Measurements from ENCODE around the gene XRN1. TPM values are rescaled to one million over a fixed set of nuclear protein-coding genes. Genes with fewer than 3 reads are reported as not detected.
A peak's percentile ranks its signal among the peaks of the same experiment; 100 is the strongest.

Gene XRN1
- total RNA-seq = 100 to 1,000 TPM in 1 of 4 donors, 10 to 100 TPM in 3; 43.2 to 148 (median 61.8) TPM

DNA sequence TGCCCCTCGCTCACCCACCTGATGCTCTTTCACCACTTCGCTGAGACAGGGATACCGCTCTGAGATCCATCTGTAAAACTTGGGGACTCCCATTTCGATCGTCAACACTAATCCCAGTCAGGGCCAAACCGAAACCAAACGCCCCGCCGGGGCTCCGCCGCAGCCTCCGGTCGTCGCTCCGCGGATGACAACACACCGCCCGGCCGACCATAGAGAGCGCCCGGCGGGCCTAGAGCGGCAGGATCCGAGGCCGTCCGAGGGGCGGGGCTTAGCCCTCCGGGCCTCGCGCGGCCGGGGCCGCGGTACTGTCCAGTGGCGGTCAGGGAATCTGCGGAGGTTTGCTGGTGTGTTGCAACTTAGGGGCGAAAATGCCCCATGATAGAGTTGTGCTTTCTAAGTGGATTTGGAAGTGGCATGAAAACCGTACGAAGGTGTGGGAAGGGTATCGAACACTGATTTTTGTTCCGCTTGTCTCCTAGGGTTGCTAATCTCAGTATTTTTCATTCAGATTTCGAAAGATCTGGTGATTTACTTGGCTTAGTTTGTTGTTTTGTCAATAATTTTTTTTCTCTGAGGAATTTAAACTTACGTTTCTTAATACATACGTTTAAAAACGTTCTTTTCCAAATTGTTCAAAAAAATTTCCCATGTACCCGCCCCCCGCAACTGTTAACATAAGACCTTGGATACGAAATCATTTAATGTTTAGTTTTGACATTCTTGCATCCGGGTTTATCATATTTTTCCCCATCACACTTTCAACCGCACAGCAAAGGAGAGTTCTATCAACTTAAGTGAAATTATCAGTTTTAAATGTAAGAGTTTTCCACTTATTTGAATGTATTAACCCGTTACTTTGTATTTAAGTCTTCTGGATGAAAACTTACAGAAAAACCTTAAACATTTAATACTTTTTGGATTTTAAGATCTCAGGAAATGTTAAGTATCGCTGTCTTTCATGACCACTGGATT, at the start of gene XRN1:
TSS of gene XRN1 (minus strand) at position 186 of the 972 bp plus-strand sequence. CDS start at position 93, 93 bp downstream.
- Histone ChIP-seq H3K4me3 (replicated peaks in 1 of 3) (peak within 1 kb of the TSS; percentile 87 to 100 (median 92)), H3K9me3 (no peaks in the 10 kb centered on the region), H3K36me3 (no peaks in the 10 kb centered on the region), H3K27ac (peak within 1 kb of the TSS; percentile 97 to 99 (median 98)), H3K27me3 (no peaks in the 10 kb centered on the region), H3K4me1 (peaks cover 10 to 14% of the 10 kb centered on the region in 2 donors)
- intact Hi-C loops (cut with DNase I) = no loop called here
- 9 to 10% methylated on average over 33 to 36 of the region's 52 CpGs for WGBS, 2 donors
- DNase-seq = peak; percentile 95 to 97
- TF ChIP-seq, protein P1, sequence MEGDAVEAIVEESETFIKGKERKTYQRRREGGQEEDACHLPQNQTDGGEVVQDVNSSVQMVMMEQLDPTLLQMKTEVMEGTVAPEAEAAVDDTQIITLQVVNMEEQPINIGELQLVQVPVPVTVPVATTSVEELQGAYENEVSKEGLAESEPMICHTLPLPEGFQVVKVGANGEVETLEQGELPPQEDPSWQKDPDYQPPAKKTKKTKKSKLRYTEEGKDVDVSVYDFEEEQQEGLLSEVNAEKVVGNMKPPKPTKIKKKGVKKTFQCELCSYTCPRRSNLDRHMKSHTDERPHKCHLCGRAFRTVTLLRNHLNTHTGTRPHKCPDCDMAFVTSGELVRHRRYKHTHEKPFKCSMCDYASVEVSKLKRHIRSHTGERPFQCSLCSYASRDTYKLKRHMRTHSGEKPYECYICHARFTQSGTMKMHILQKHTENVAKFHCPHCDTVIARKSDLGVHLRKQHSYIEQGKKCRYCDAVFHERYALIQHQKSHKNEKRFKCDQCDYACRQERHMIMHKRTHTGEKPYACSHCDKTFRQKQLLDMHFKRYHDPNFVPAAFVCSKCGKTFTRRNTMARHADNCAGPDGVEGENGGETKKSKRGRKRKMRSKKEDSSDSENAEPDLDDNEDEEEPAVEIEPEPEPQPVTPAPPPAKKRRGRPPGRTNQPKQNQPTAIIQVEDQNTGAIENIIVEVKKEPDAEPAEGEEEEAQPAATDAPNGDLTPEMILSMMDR (IDR thresholded peaks at IDR 0.05) = no peak
- peak; percentile 4 to 82 for TF ChIP-seq POLR2A (IDR thresholded peaks at IDR 0.05)

DNA sequence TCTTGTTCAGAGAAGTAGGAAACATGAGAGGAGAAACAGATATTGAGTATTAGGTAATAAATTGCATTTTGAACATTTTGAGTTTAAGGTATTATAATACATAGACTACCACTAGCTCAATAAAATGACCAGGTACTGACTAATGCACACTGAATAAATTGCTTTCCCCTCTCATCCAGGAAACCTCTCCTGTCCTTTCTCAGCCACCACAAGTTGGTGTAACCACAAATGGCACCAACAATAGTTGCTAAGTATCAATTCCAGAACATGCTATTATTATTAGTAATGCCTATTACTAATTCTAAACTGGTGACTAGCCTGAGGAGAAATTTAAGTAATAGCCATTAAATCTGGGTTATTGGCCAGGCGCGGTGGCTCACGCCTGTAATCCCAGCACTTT, 47.3 kb upstream of the XRN1 start:
- no peaks in the 10 kb centered on the region for H3K27me3 ChIP-seq
- H3K36me3 ChIP-seq = peaks cover 0 to 33% of the 10 kb centered on the region in 2 donors
- H3K4me3 ChIP-seq (replicated peaks in 1 of 3) = no peak overlapping the region
- H3K4me1 ChIP-seq = no peaks in the 10 kb centered on the region
- intact Hi-C loops (cut with DNase I) = no loop called here
- no peak for TF ChIP-seq POLR2A (IDR thresholded peaks at IDR 0.05)
- TF ChIP-seq, protein P1 (IDR thresholded peaks at IDR 0.05) = no peak
- no peak for DNase-seq
- no peak overlapping the region for H3K27ac ChIP-seq
- no peaks in the 10 kb centered on the region for H3K9me3 ChIP-seq
- WGBS, 2 donors = 96 to 100% methylated on average over 3 of the region's 3 CpGs

GRCh38 chr3:142492184-142492583, 44.3 kb upstream of the XRN1 start:
- H3K36me3 ChIP-seq = peaks cover 0 to 31% of the 10 kb centered on the region in 2 donors
- no peak for DNase-seq
- H3K27me3 ChIP-seq = no peaks in the 10 kb centered on the region
- no peaks in the 10 kb centered on the region for H3K4me1 ChIP-seq
- H3K9me3 ChIP-seq = no peaks in the 10 kb centered on the region
- no peak for TF ChIP-seq POLR2A (IDR thresholded peaks at IDR 0.05)
- TF ChIP-seq, protein P1 (IDR thresholded peaks at IDR 0.05) = no peak
- no peak overlapping the region for H3K4me3 ChIP-seq (replicated peaks in 1 of 3)
- intact Hi-C loops (cut with DNase I) = no loop called here
- WGBS, 2 donors = 96 to 99% methylated on average over 2 of the region's 2 CpGs
- no peak overlapping the region for H3K27ac ChIP-seq

- no peak for DNase-seq
- intact Hi-C loops (cut with DNase I) = no loop called here
- Histone ChIP-seq H3K4me3 (replicated peaks in 1 of 3) (no peak overlapping the region), H3K4me1 (no peaks in the 10 kb centered on the region), H3K27me3 (no peaks in the 10 kb centered on the region), H3K27ac (no peak overlapping the region), H3K9me3 (no peaks in the 10 kb centered on the region), H3K36me3 (peaks cover 0 to 25% of the 10 kb centered on the region in 2 donors)
- 98 to 99% methylated on average over 5 of the region's 5 CpGs for WGBS, 2 donors
- TF ChIP-seq POLR2A (IDR thresholded peaks at IDR 0.05) = no peak
- TF ChIP-seq, protein P1 (IDR thresholded peaks at IDR 0.05) = no peak
These were observed 41.9 kb upstream of the XRN1 start for GRCh38 chr3:142489572-142490323.
